ENCODE measurements around the gene PGAP1.

- TF ChIP-seq CTCF (IDR thresholded peaks at IDR 0.05) (no peak), POLR2AphosphoS5 (IDR thresholded peaks at IDR 0.05) (no peak), POLR2A (IDR thresholded peaks at IDR 0.05) (no peak)
Observed at GRCh38 chr2:196875414-196875813, 51.1 kb downstream of the PGAP1 start.

All from breast epithelium (tissue), 3 donors.